OCI-LY1 (cell line): Measurements from ENCODE around the gene KCNIP3.
"Not testable (repeated sequence)": the region's sequence is repeated elsewhere in the genome, so short reads cannot be mapped to it uniquely, and the experiment has no call there.

Experiments used
- H2AFZ ChIP-seq: fragments of 200-600 bp; sonication (generic), shearing (Covaris generic); 2 replicates; pipeline ENCODE4 v1.6.0; 2014; ENCODE audit warnings: antibody characterized with exemption, mild to moderate bottlenecking, low read length
- H3F3A ChIP-seq: fragments of 200-600 bp; sonication (generic), shearing (Covaris generic); 2 replicates; pipeline ENCODE4 v1.6.0; 2014; ENCODE audit warnings: mild to moderate bottlenecking, antibody characterized with exemption, low read length, moderate library complexity; ENCODE audit not compliant: insufficient read depth
- H3K27ac ChIP-seq: fragments of 200-600 bp; sonication (generic); 2 replicates; pipeline ENCODE4 v1.5.1; 2014; ENCODE audit warnings: low read length, mixed run types, mild to moderate bottlenecking, low read depth; ENCODE audit not compliant: poor library complexity, severe bottlenecking
- H3K27me3 ChIP-seq: fragments of 200-600 bp; sonication (generic); 2 replicates; pipeline ENCODE4 v1.6.0; 2014; ENCODE audit warnings: antibody characterized with exemption, mild to moderate bottlenecking, low read length, moderate library complexity; ENCODE audit not compliant: insufficient read depth
- H3K36me3 ChIP-seq: fragments of 200-600 bp; sonication (generic); 2 replicates; pipeline ENCODE4 v1.6.1; 2014; ENCODE audit warnings: mild to moderate bottlenecking, antibody characterized with exemption, low read length, moderate library complexity, mixed read lengths; ENCODE audit not compliant: insufficient read depth
- H3K4me1 ChIP-seq: fragments of 200-600 bp; sonication (generic); 2 replicates; pipeline ENCODE4 v1.5.1; 2014; ENCODE audit warnings: mild to moderate bottlenecking, low read length, moderate library complexity; ENCODE audit not compliant: insufficient read depth, severe bottlenecking
- H3K4me2 ChIP-seq: fragments of 200-600 bp; sonication (generic), shearing (Covaris generic); 2 replicates; pipeline ENCODE4 v1.6.1; 2014; ENCODE audit warnings: low read length
- H3K4me3 ChIP-seq: fragments of 200-600 bp; sonication (generic); 2 replicates; pipeline ENCODE4 v1.5.1; 2014; ENCODE audit warnings: low read length, low read depth, mild to moderate bottlenecking, mixed read lengths; ENCODE audit not compliant: poor library complexity, severe bottlenecking
- H3K79me2 ChIP-seq: fragments of 200-600 bp; shearing (Covaris generic); 2 replicates; pipeline ENCODE4 v1.6.1; 2016; ENCODE audit warnings: mixed run types, low read length, mixed read lengths; ENCODE audit not compliant: insufficient read depth
- H3K9ac ChIP-seq: fragments of 200-600 bp; sonication (generic), shearing (Covaris generic); 2 replicates; pipeline ENCODE4 v1.6.1; 2014; ENCODE audit warnings: mild to moderate bottlenecking, low read length, mixed read lengths
- H3K9me2 ChIP-seq: fragments of 200-600 bp; sonication (generic), shearing (Covaris generic); 2 replicates; pipeline ENCODE4 v1.6.1; 2014; ENCODE audit warnings: low read depth, mild to moderate bottlenecking, low read length, mixed read lengths
- H3K9me3 ChIP-seq: fragments of 200-600 bp; shearing (Covaris generic); 2 replicates; pipeline ENCODE4 v1.6.1; 2014; ENCODE audit warnings: low read length, mixed read lengths
- H4K20me1 ChIP-seq: fragments of 200-600 bp; sonication (generic), shearing (Covaris generic); 2 replicates; pipeline ENCODE4 v1.6.0; 2016; ENCODE audit warnings: mild to moderate bottlenecking, low read length; ENCODE audit not compliant: insufficient read depth
- EZH2 ChIP-seq: fragments of 200-600 bp; sonication (generic), shearing (Covaris generic); IDR thresholded peaks from 2 replicates; pipeline ENCODE4 v1.8.0; 2017; ENCODE audit warnings: borderline replicate concordance, mixed run types, mild to moderate bottlenecking, antibody characterized with exemption, low read length, moderate library complexity, mixed read lengths
- TF ChIP-seq, protein P1 (sequence below): fragments of 200-600 bp; sonication (generic), shearing (Covaris generic); IDR thresholded peaks from 2 replicates; pipeline ENCODE4 v1.5.1; 2017; ENCODE audit warnings: mild to moderate bottlenecking, antibody characterized with exemption, low read length, moderate library complexity, mixed read lengths

The KCNIP3 gene

GRCh38 chr2:95393901-95394300 is 96.8 kb downstream of the KCNIP3 start:
- Histone ChIP-seq H3K27me3 (no peaks in the 10 kb centered on the region), H3K4me3 (no peak overlapping the region), H2AFZ (no peak overlapping the region), H3K4me2 (no peak overlapping the region), H3K9me3 (no peaks in the 10 kb centered on the region), H3K79me2 (no peaks in the 10 kb centered on the region), H3K4me1 (no peaks in the 10 kb centered on the region), H3K36me3 (no peaks in the 10 kb centered on the region), H4K20me1 (no peaks in the 10 kb centered on the region), H3K9ac (no peak overlapping the region), H3K9me2 (no peaks in the 10 kb centered on the region), H3K27ac (no peak overlapping the region), H3F3A (no peaks in the 10 kb centered on the region)
- TF ChIP-seq, protein P1, sequence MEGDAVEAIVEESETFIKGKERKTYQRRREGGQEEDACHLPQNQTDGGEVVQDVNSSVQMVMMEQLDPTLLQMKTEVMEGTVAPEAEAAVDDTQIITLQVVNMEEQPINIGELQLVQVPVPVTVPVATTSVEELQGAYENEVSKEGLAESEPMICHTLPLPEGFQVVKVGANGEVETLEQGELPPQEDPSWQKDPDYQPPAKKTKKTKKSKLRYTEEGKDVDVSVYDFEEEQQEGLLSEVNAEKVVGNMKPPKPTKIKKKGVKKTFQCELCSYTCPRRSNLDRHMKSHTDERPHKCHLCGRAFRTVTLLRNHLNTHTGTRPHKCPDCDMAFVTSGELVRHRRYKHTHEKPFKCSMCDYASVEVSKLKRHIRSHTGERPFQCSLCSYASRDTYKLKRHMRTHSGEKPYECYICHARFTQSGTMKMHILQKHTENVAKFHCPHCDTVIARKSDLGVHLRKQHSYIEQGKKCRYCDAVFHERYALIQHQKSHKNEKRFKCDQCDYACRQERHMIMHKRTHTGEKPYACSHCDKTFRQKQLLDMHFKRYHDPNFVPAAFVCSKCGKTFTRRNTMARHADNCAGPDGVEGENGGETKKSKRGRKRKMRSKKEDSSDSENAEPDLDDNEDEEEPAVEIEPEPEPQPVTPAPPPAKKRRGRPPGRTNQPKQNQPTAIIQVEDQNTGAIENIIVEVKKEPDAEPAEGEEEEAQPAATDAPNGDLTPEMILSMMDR = no peak
- TF ChIP-seq EZH2 = no peak

- Histone ChIP-seq H2AFZ (no peak overlapping the region), H3K9me2 (no peaks in the 10 kb centered on the region), H3K9ac (no peak overlapping the region), H3K4me2 (no peak overlapping the region), H3K9me3 (no peaks in the 10 kb centered on the region), H3K4me3 (no peak overlapping the region), H3K79me2 (no peaks in the 10 kb centered on the region), H3K4me1 (peaks cover 17% of the 10 kb centered on the region), H4K20me1 (no peaks in the 10 kb centered on the region), H3F3A (no peaks in the 10 kb centered on the region), H3K36me3 (no peaks in the 10 kb centered on the region; the same call in 1 of the 2 replicates), H3K27me3 (no peaks in the 10 kb centered on the region), H3K27ac (no peak overlapping the region)
- TF ChIP-seq EZH2 = no peak
- TF ChIP-seq, protein P1 = no peak
Observed at GRCh38 chr2:95399061-95399460, 101.9 kb downstream of the KCNIP3 start.

DNA sequence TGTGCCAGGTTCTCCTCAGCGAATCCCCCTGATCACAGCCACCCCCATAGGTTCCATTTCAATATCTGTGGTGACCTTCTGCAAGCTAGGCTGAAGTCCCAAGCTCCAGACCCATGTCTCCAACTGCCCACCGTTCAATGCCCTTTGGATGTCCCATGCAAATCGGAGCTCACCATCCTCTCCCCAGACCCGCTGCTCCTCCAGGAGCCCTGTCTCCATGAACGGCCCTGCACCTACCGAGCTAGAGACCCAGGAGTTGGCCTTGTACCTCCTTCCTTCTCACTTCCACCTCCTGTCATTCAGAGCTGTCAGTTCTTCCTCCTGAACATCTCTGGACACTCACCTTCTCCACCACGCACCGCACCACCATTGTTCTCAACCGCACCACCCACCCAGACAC is 104.3 kb downstream of the KCNIP3 start:
- Histone ChIP-seq H3K9me2 (no peaks in the 10 kb centered on the region), H3F3A (no peaks in the 10 kb centered on the region), H3K4me3 (peak overlapping the region; percentile 90), H3K27ac (no peak overlapping the region), H3K79me2 (no peaks in the 10 kb centered on the region), H3K9ac (peak overlapping the region; percentile 84; the same call in 1 of the 2 replicates), H4K20me1 (no peaks in the 10 kb centered on the region), H3K27me3 (no peaks in the 10 kb centered on the region), H3K4me2 (peak overlapping the region; percentile 70), H3K4me1 (peaks cover 17% of the 10 kb centered on the region), H2AFZ (no peak overlapping the region), H3K9me3 (no peaks in the 10 kb centered on the region), H3K36me3 (no peaks in the 10 kb centered on the region; the same call in 1 of the 2 replicates)
- TF ChIP-seq, protein P1 = no peak
- no peak for TF ChIP-seq EZH2

- H3K79me2 ChIP-seq, H3K27me3 ChIP-seq, H3F3A ChIP-seq, H3K27ac ChIP-seq, H3K9me2 ChIP-seq, H3K9me3 ChIP-seq, H2AFZ ChIP-seq, H3K36me3 ChIP-seq, H4K20me1 ChIP-seq: not testable (repeated sequence)
- peak overlapping the region; percentile 90 for H3K4me3 ChIP-seq
- H3K4me1 ChIP-seq = peaks cover 17% of the 10 kb centered on the region
- peak overlapping the region; percentile 84 for H3K9ac ChIP-seq
- peak overlapping the region; percentile 70 for H3K4me2 ChIP-seq
Observed at GRCh38 chr2:95402004-95402369, 104.8 kb downstream of the KCNIP3 start.
